ENCODE measurements around the gene URM1.

DNA sequence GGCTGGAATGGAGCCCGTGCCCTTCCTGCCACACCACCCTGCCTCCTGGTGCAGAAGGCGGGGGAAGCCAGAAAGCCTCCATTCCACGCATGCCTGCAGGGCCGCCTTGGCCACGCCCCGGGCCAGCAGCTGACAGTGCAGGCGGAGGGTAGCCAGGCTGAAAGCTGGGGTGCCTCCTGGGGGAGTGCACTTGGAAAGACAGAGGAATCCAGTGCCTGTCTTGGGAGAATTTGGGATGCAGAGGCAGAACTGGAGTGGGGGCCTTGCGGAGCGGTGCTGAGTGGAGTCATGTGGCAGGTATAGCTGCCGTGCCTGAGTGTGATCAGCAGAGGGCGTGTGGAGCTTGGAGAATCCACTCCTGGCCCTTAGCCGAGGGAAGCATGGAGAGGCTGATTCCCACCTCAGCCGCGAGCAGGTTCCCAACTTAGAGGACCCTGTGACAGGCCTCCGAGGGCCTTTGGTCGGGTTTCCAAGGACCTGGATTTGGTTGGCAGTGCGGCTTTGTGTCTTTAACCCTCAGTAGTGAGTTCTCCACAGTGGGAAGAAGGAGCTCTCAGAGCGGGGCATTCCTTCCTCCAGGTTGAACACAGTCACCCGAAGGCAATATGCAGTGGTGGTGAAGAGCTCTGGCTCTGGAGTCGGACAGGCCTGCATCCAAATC is 9.1 kb upstream of the URM1 start:
- TF ChIP-seq, protein P1, sequence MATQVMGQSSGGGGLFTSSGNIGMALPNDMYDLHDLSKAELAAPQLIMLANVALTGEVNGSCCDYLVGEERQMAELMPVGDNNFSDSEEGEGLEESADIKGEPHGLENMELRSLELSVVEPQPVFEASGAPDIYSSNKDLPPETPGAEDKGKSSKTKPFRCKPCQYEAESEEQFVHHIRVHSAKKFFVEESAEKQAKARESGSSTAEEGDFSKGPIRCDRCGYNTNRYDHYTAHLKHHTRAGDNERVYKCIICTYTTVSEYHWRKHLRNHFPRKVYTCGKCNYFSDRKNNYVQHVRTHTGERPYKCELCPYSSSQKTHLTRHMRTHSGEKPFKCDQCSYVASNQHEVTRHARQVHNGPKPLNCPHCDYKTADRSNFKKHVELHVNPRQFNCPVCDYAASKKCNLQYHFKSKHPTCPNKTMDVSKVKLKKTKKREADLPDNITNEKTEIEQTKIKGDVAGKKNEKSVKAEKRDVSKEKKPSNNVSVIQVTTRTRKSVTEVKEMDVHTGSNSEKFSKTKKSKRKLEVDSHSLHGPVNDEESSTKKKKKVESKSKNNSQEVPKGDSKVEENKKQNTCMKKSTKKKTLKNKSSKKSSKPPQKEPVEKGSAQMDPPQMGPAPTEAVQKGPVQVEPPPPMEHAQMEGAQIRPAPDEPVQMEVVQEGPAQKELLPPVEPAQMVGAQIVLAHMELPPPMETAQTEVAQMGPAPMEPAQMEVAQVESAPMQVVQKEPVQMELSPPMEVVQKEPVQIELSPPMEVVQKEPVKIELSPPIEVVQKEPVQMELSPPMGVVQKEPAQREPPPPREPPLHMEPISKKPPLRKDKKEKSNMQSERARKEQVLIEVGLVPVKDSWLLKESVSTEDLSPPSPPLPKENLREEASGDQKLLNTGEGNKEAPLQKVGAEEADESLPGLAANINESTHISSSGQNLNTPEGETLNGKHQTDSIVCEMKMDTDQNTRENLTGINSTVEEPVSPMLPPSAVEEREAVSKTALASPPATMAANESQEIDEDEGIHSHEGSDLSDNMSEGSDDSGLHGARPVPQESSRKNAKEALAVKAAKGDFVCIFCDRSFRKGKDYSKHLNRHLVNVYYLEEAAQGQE (IDR thresholded peaks at IDR 0.05; ENCODE audit: insufficient replicate concordance, low read depth) = no peak
- TF ChIP-seq, protein P2, sequence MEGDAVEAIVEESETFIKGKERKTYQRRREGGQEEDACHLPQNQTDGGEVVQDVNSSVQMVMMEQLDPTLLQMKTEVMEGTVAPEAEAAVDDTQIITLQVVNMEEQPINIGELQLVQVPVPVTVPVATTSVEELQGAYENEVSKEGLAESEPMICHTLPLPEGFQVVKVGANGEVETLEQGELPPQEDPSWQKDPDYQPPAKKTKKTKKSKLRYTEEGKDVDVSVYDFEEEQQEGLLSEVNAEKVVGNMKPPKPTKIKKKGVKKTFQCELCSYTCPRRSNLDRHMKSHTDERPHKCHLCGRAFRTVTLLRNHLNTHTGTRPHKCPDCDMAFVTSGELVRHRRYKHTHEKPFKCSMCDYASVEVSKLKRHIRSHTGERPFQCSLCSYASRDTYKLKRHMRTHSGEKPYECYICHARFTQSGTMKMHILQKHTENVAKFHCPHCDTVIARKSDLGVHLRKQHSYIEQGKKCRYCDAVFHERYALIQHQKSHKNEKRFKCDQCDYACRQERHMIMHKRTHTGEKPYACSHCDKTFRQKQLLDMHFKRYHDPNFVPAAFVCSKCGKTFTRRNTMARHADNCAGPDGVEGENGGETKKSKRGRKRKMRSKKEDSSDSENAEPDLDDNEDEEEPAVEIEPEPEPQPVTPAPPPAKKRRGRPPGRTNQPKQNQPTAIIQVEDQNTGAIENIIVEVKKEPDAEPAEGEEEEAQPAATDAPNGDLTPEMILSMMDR (IDR thresholded peaks at IDR 0.05; ENCODE audit: insufficient read depth, low read length) = peak; percentile 79
- no peak for TF ChIP-seq SPI1 (IDR thresholded peaks at IDR 0.05; ENCODE audit: borderline replicate concordance, low read depth)
- no peak for TF ChIP-seq GABPA (IDR thresholded peaks at IDR 0.05; ENCODE audit: low read depth)

Data from HL-60 (cell line).